Body of pancreas (tissue), 4 donors: ENCODE results near the gene TRIM24.

Source experiments
- CTCF ChIP-seq, 7 experiments: fragments of 450-650 bp in 4 of 7; fragments of 200-600 bp in 3 of 7; sonication (generic) in 3 of 7; IDR thresholded peaks; one replicate each; pipeline ENCODE4 v1.5.1; 2016 to 2019; ENCODE audit warnings: antibody characterized with exemption in 7 of 7
- POLR2A ChIP-seq, 3 donors: fragments of 450-650 bp; IDR thresholded peaks; one replicate each; pipeline ENCODE4 v1.6.1; 2016; ENCODE audit warnings: antibody characterized with exemption in 3 of 3, mild to moderate bottlenecking in 2 of 3

GRCh38 chr7:138527746-138528223, 67.7 kb downstream of the TRIM24 start:
- no peak for TF ChIP-seq POLR2A (IDR thresholded peaks at IDR 0.05)
- TF ChIP-seq CTCF (IDR thresholded peaks at IDR 0.05): no peak
